Measurements from ENCODE around the gene MAP3K9. TPM values are rescaled to one million over a fixed set of nuclear protein-coding genes. Genes with fewer than 3 reads are reported as not detected.

Gene MAP3K9
- total and polyA plus RNA-seq, 2 of the 8 experiments (the other 6 are each of a cell fraction or from before 2014, with no cell fraction given), result 9.8 to 24.7 TPM

- CTCF ChIA-PET (ENCODE audit: partially characterized antibody), result no interaction called here
- no peak overlapping the region for H3K14ac ChIP-seq (ENCODE audit: insufficient read length)
- POLR2A ChIA-PET (ENCODE audit: partially characterized antibody), result no interaction called here
Measured at GRCh38 chr14:70814466-70814865, 5.2 kb upstream of the MAP3K9 start.

More at GRCh38 chr14:70814466-70814865, 5.2 kb upstream of the MAP3K9 start:
- no peak for TF ChIP-seq JUN (IDR thresholded peaks at IDR 0.05; ENCODE audit: low read depth, low read length)
- H3K79me2 ChIP-seq (ENCODE audit: control insufficient read depth in 1 of 2, insufficient read depth in 2 of 2, low read length in 2 of 2), result peaks cover 0 to 23% of the 10 kb centered on the region in 2 experiments; a peak in 3 of 4 replicates
- H3K56ac ChIP-seq (replicated peaks; ENCODE audit: insufficient read length, low read depth, low read length), result no peak overlapping the region
- no peak overlapping the region for H2AK5ac ChIP-seq (ENCODE audit: low read depth, low read length)
- 89% methylated on average over 1 of the region's 1 CpG; no CpG with 5 or more reads in 1 of the 2 experiments for WGBS, 2 experiments (ENCODE audit: extremely low coverage in 1 of 2, insufficient coverage in 1 of 2, insufficient read length in 1 of 2, insufficient replicate concordance in 2 of 2, low coverage in 1 of 2, low lambda C conversion rate in 2 of 2, missing lambda C conversion rate in 1 of 2)
- H2BK12ac ChIP-seq (ENCODE audit: low read depth, low read length), result no peak overlapping the region
- no peak for FAIRE-seq
- H3K27me3 ChIP-seq (replicated peaks in 1 of 4; ENCODE audit: control insufficient read depth in 3 of 4, extremely low read depth in 1 of 4, insufficient read depth in 3 of 4, low read length in 3 of 4), result peaks cover 0 to 1% (median 0%) of the 10 kb centered on the region in 4 experiments; a peak in 2 of 7 replicates
- no peak overlapping the region for H2BK5ac ChIP-seq (ENCODE audit: low read depth, low read length)
- no peaks in the 10 kb centered on the region for H3K79me1 ChIP-seq (ENCODE audit: low read depth, low read length)
- H3K4me3 ChIP-seq (ENCODE audit: extremely low read depth in 1 of 4, insufficient read depth in 2 of 4, low read depth in 3 of 4, low read length in 4 of 4), result no peak overlapping the region
- no peak overlapping the region for H2AFZ ChIP-seq (ENCODE audit: low read length)
- H3K4me2 ChIP-seq (ENCODE audit: insufficient read depth in 1 of 2, low read depth in 2 of 2, low read length in 2 of 2), result no peak overlapping the region
- no peaks in the 10 kb centered on the region for H3K9me3 ChIP-seq (ENCODE audit: insufficient read depth in 2 of 2, low read depth in 1 of 2, low read length in 1 of 2)
- H3K9ac ChIP-seq (replicated peaks in 1 of 4; ENCODE audit: extremely low read depth in 1 of 4, low read depth in 3 of 4, low read length in 3 of 4), result no peak overlapping the region
- H3K23ac ChIP-seq (ENCODE audit: insufficient read length), result no peak overlapping the region
- H2BK120ac ChIP-seq (replicated peaks; ENCODE audit: low read depth, low read length), result no peak overlapping the region
- H3K36me3 ChIP-seq (ENCODE audit: control insufficient read depth in 2 of 4, insufficient read depth in 4 of 4, low read length in 3 of 4), result no peaks in the 10 kb centered on the region
- H4K91ac ChIP-seq (replicated peaks; ENCODE audit: insufficient read length, low read length), result no peak overlapping the region
- H3K23me2 ChIP-seq (ENCODE audit: low read depth, low read length), result peaks cover 3% of the 10 kb centered on the region
- H3K4me1 ChIP-seq (replicated peaks in 1 of 4; ENCODE audit: control insufficient read depth in 3 of 4, insufficient read depth in 4 of 4, low read length in 3 of 4), result peaks cover 0 to 7% (median 6%) of the 10 kb centered on the region in 4 experiments; a peak in 4 of 7 replicates
- no peak for DNase-seq (ENCODE audit: low read depth in 1 of 2, low spot score in 2 of 2)
- no peak overlapping the region for H3K4ac ChIP-seq (replicated peaks; ENCODE audit: insufficient read length, low read depth, low read length)
- no peak overlapping the region for H2BK15ac ChIP-seq (ENCODE audit: low read length)
- no peak overlapping the region for H2BK20ac ChIP-seq (ENCODE audit: low read length)
- no peak overlapping the region for H4K5ac ChIP-seq (ENCODE audit: insufficient read length, low read depth, low read length)
- H4K20me1 ChIP-seq (replicated peaks in 1 of 2; ENCODE audit: control insufficient read depth in 1 of 2, insufficient read depth in 2 of 2, low read length in 2 of 2), result peaks cover 0 to 1% of the 10 kb centered on the region in 2 experiments
- no peak overlapping the region for H3K18ac ChIP-seq (ENCODE audit: extremely low read depth, low read length)
- H4K8ac ChIP-seq (ENCODE audit: extremely low read depth, insufficient read depth, low read length), result no peak overlapping the region
- H3K27ac ChIP-seq (ENCODE audit: low read depth, low read length), result no peak overlapping the region

Measured in H1 (cell line).